SK-N-SH (cell line): ENCODE data around the gene ATP13A3. TPM values are rescaled to one million over a fixed set of nuclear protein-coding genes. Genes with fewer than 3 reads are reported as not detected.

Experiments used
- CTCF ChIA-PET: fragments of 300-600, 350-600 bp; formaldehyde crosslinking; extraction: SDS; loops from one replicate; lab custom pipeline; 2021; lab: Yijun Ruan, JAX
- POLR2A ChIA-PET: fragments of 350-600 bp; sonication (Branson Sonifier 250); formaldehyde crosslinking; extraction: SDS; loops from one replicate; lab custom pipeline; 2020; ENCODE audit warnings: antibody characterized with exemption, inconsistent platforms; lab: Yijun Ruan, JAX
- DNase-seq: peaks from one replicate; pipeline ENCODE4 v3.0.0; 2012
- H2AFZ ChIP-seq: fragments of 200-600 bp; sonication (generic); 2 replicates; pipeline ENCODE4 v1.8.1; 2016; ENCODE audit warnings: antibody characterized with exemption, mild to moderate bottlenecking, low read depth
- H3F3A ChIP-seq: fragments of 200-600 bp; sonication (generic); replicated peaks from 2 replicates; pipeline ENCODE3; 2016; ENCODE audit warnings: antibody characterized with exemption, mild to moderate bottlenecking; ENCODE audit not compliant: insufficient read depth
- H3K27ac ChIP-seq, 2 experiments: fragments of 200-500 bp in 1 of 2; fragments of 200-600 bp in 1 of 2; sonication (Bioruptor generic) in 1 of 2; sonication (generic), shearing (Covaris generic) in 1 of 2; 2 replicates each; pipeline versions ENCODE4 v1.5.1 to v1.6.1; 2014 to 2016; ENCODE audit warnings: low read depth in 2 of 2, inconsistent platforms in 1 of 2, low read length in 1 of 2, mild to moderate bottlenecking in 1 of 2, mixed read lengths in 1 of 2
- H3K27me3 ChIP-seq: fragments of 200-600 bp; sonication (generic), shearing (Covaris generic); 2 replicates; pipeline ENCODE4 v1.6.1; 2016; ENCODE audit warnings: mixed run types; ENCODE audit not compliant: insufficient read depth
- H3K36me3 ChIP-seq, 2 experiments: fragments of 200-500 bp in 1 of 2; fragments of 200-600 bp in 1 of 2; sonication (Bioruptor generic) in 1 of 2; sonication (generic) in 1 of 2; replicated peaks in 1 of 2; 2 replicates each; pipeline versions ENCODE3 to v1.5.1; 2014 to 2016; ENCODE audit warnings: low read length in 1 of 2, mild to moderate bottlenecking in 1 of 2; ENCODE audit not compliant: insufficient read depth in 2 of 2, control insufficient read depth in 1 of 2
- H3K4me1 ChIP-seq, 2 experiments: fragments of 200-500 bp in 1 of 2; fragments of 200-600 bp in 1 of 2; sonication (Bioruptor generic) in 1 of 2; sonication (generic), shearing (Covaris generic) in 1 of 2; 2 replicates each; pipeline versions ENCODE4 v1.5.1 to v1.6.1; 2014 to 2016; ENCODE audit warnings: low read depth in 1 of 2, low read length in 1 of 2, mixed run types in 1 of 2; ENCODE audit not compliant: insufficient read depth in 2 of 2, control insufficient read depth in 1 of 2
- H3K4me2 ChIP-seq: fragments of 200-600 bp; sonication (generic), shearing (Covaris generic); 2 replicates; pipeline ENCODE4 v1.6.1; 2017; ENCODE audit warnings: mixed run types
- H3K4me3 ChIP-seq, 2 experiments: fragments of 200-500 bp in 1 of 2; fragments of 200-600 bp in 1 of 2; sonication (Bioruptor generic) in 1 of 2; sonication (generic), shearing (Covaris generic) in 1 of 2; 2 replicates each; pipeline versions ENCODE4 v1.5.1 to v1.8.1; 2014 to 2016; ENCODE audit warnings: low read depth in 2 of 2, inconsistent platforms in 1 of 2, low read length in 1 of 2, mild to moderate bottlenecking in 1 of 2, mixed read lengths in 1 of 2, moderate library complexity in 1 of 2
- H3K79me2 ChIP-seq: fragments of 200-600 bp; sonication (generic); 2 replicates; pipeline ENCODE4 v1.8.1; 2017; ENCODE audit warnings: mild to moderate bottlenecking; ENCODE audit not compliant: insufficient read depth
- H3K9ac ChIP-seq: fragments of 200-600 bp; sonication (generic); 2 replicates; pipeline ENCODE4 v1.6.1; 2017; ENCODE audit warnings: mixed run types
- H3K9me2 ChIP-seq: fragments of 200-600 bp; sonication (generic); 2 replicates; pipeline ENCODE4 v1.6.1; 2017; ENCODE audit warnings: mixed run types
- H3K9me3 ChIP-seq: fragments of 200-600 bp; sonication (generic); 2 replicates; pipeline ENCODE4 v1.6.1; 2017; ENCODE audit warnings: mixed run types, mild to moderate bottlenecking, moderate library complexity
- H4K20me1 ChIP-seq: fragments of 200-600 bp; sonication (generic); 2 replicates; pipeline ENCODE4 v1.6.1; 2017; ENCODE audit warnings: mild to moderate bottlenecking, mixed run types; ENCODE audit not compliant: insufficient read depth
- ELF1 ChIP-seq: IDR thresholded peaks from 2 replicates; pipeline ENCODE4 v1.4.0; 2012
- EZH2phosphoT487 ChIP-seq: fragments of 200-600 bp; sonication (generic); IDR thresholded peaks from 2 replicates; pipeline ENCODE4 v1.6.1; 2017; ENCODE audit warnings: low read depth, mixed run types, mild to moderate bottlenecking, antibody characterized with exemption, moderate library complexity, borderline replicate concordance
- GABPA ChIP-seq: IDR thresholded peaks from 2 replicates; pipeline ENCODE4 v1.4.0; 2012; ENCODE audit warnings: low read depth, mild to moderate bottlenecking
- MEF2A ChIP-seq: IDR thresholded peaks from 2 replicates; pipeline ENCODE4 v1.4.0; 2012; ENCODE audit warnings: low read depth, borderline replicate concordance
- MXI1 ChIP-seq: IDR thresholded peaks from 2 replicates; pipeline ENCODE4 v1.6.1; 2012; ENCODE audit warnings: mild to moderate bottlenecking, low read depth, low read length, improper control_type of control experiment
- NRF1 ChIP-seq: IDR thresholded peaks from 2 replicates; pipeline ENCODE4 v1.6.1; 2012; ENCODE audit warnings: low read depth, mild to moderate bottlenecking, low read length
- RFX5 ChIP-seq: IDR thresholded peaks from 2 replicates; pipeline ENCODE4 v1.6.1; 2012; ENCODE audit warnings: mild to moderate bottlenecking, improper control_type of control experiment, low read length
- SMC3 ChIP-seq: IDR thresholded peaks from 2 replicates; pipeline ENCODE4 v1.6.1; 2012; ENCODE audit warnings: low read depth, low read length, improper control_type of control experiment
- TAF1 ChIP-seq: IDR thresholded peaks from 2 replicates; pipeline ENCODE4 v1.6.1; 2012; ENCODE audit warnings: low read depth, mild to moderate bottlenecking, low read length, moderate library complexity, borderline replicate concordance
- TCF12 ChIP-seq: IDR thresholded peaks from 2 replicates; pipeline ENCODE4 v1.4.0; 2012
- TEAD4 ChIP-seq: IDR thresholded peaks from 2 replicates; pipeline ENCODE4 v1.4.0; 2012; ENCODE audit warnings: mild to moderate bottlenecking, borderline replicate concordance; ENCODE audit not compliant: insufficient read depth
- YY1 ChIP-seq: IDR thresholded peaks from 2 replicates; pipeline ENCODE4 v1.4.0; 2012; ENCODE audit warnings: low read depth, mild to moderate bottlenecking
- WGBS: methylation state at CpG from one replicate; pipeline ENCODE4 v1.1.6; 2017; ENCODE audit warnings: low lambda C conversion rate; 5-methylcytosine and 5-hydroxymethylcytosine counted together
- polyA plus RNA-seq, 3 experiments: library from polyadenylated mRNA; depleted of rRNA; stranded (reverse); fragments of >200 nt; gene quantifications; 2 replicates each; pipeline ENCODE4 v1.2.3, GENCODE V29; 2012
- TF ChIP-seq, protein P1 (sequence below): fragments of 150-350 bp; IDR thresholded peaks from 2 replicates; pipeline ENCODE4 v1.6.1; 2016; ENCODE audit warnings: mild to moderate bottlenecking, low read depth, low read length
- TF ChIP-seq, protein P2 (sequence below): IDR thresholded peaks from 2 replicates; pipeline ENCODE4 v1.6.1; 2012; ENCODE audit warnings: mild to moderate bottlenecking, low read depth, low read length, moderate library complexity
- TF ChIP-seq, protein P3 (sequence below): fragments of 150-350 bp; IDR thresholded peaks from 2 replicates; pipeline ENCODE4 v1.6.1; 2017; ENCODE audit warnings: antibody characterized with exemption, low read length, low read depth, borderline replicate concordance
- TF ChIP-seq, protein P4 (sequence below): IDR thresholded peaks from 2 replicates; pipeline ENCODE4 v1.4.0; 2012; ENCODE audit warnings: low read depth, borderline replicate concordance

ATP13A3 gene
- polyA plus RNA-seq, 1 of the 3 experiments (the other 2 are of a cell fraction), result 48.2 TPM

DNA sequence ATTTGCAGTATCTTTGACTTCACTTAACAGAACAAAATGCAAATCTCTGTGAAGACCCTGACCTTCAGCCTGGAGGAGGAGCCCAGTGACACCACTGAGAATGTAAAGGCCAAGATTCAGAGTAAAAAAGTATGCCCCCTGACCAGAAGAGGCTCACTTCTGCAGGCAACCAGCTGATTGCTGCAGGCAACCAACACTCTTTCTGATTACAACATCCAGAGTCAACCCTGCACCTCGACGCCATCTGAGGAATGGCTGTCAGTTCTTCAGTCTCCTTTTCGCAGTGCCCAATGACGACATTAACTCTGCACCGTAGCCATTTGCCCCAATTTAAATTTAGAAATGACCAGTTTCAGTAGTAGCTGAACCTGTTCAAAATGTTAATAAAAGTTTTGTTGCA is 14.9 kb downstream of the ATP13A3 start:
- peaks cover 0 to 40% of the 10 kb centered on the region in 2 experiments for H3K36me3 ChIP-seq
- H3K27ac ChIP-seq, result peak overlapping the region in 1 of 2 experiments; percentile 29; a peak in 1 of 4 replicates
- H3K9ac ChIP-seq, result no peak overlapping the region
- H3F3A ChIP-seq, result peaks cover 41% of the 10 kb centered on the region
- no peak overlapping the region for H2AFZ ChIP-seq
- peaks cover 4 to 53% of the 10 kb centered on the region in 2 experiments for H3K4me1 ChIP-seq
- peaks cover 38% of the 10 kb centered on the region for H4K20me1 ChIP-seq
- no peaks in the 10 kb centered on the region for H3K27me3 ChIP-seq
- peaks cover 100% of the 10 kb centered on the region for H3K79me2 ChIP-seq
- no peak for DNase-seq
- WGBS, result 66% methylated on average over 5 of the region's 5 CpGs
- ChIA-PET POLR2A (no interaction called here), CTCF (interaction anchor here (0.5 to 6.8 kb wide), 25 partner anchors 8 to 651 kb away, joined by 3 to 64 read pairs (median 4); partner anchors contain the start of gene TMEM44)
- TF ChIP-seq TCF12 (no peak), RFX5 (no peak), YY1 (no peak), TEAD4 (no peak), GABPA (no peak), TAF1 (no peak), NRF1 (no peak), MXI1 (no peak), MEF2A (no peak), ELF1 (no peak), EZH2phosphoT487 (no peak), SMC3 (no peak)
- TF ChIP-seq, protein P1, sequence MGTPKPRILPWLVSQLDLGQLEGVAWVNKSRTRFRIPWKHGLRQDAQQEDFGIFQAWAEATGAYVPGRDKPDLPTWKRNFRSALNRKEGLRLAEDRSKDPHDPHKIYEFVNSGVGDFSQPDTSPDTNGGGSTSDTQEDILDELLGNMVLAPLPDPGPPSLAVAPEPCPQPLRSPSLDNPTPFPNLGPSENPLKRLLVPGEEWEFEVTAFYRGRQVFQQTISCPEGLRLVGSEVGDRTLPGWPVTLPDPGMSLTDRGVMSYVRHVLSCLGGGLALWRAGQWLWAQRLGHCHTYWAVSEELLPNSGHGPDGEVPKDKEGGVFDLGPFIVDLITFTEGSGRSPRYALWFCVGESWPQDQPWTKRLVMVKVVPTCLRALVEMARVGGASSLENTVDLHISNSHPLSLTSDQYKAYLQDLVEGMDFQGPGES, result no peak
- TF ChIP-seq, protein P2, sequence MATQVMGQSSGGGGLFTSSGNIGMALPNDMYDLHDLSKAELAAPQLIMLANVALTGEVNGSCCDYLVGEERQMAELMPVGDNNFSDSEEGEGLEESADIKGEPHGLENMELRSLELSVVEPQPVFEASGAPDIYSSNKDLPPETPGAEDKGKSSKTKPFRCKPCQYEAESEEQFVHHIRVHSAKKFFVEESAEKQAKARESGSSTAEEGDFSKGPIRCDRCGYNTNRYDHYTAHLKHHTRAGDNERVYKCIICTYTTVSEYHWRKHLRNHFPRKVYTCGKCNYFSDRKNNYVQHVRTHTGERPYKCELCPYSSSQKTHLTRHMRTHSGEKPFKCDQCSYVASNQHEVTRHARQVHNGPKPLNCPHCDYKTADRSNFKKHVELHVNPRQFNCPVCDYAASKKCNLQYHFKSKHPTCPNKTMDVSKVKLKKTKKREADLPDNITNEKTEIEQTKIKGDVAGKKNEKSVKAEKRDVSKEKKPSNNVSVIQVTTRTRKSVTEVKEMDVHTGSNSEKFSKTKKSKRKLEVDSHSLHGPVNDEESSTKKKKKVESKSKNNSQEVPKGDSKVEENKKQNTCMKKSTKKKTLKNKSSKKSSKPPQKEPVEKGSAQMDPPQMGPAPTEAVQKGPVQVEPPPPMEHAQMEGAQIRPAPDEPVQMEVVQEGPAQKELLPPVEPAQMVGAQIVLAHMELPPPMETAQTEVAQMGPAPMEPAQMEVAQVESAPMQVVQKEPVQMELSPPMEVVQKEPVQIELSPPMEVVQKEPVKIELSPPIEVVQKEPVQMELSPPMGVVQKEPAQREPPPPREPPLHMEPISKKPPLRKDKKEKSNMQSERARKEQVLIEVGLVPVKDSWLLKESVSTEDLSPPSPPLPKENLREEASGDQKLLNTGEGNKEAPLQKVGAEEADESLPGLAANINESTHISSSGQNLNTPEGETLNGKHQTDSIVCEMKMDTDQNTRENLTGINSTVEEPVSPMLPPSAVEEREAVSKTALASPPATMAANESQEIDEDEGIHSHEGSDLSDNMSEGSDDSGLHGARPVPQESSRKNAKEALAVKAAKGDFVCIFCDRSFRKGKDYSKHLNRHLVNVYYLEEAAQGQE, result no peak
- TF ChIP-seq, protein P3, sequence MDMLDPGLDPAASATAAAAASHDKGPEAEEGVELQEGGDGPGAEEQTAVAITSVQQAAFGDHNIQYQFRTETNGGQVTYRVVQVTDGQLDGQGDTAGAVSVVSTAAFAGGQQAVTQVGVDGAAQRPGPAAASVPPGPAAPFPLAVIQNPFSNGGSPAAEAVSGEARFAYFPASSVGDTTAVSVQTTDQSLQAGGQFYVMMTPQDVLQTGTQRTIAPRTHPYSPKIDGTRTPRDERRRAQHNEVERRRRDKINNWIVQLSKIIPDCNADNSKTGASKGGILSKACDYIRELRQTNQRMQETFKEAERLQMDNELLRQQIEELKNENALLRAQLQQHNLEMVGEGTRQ, result no peak
- TF ChIP-seq, protein P4, sequence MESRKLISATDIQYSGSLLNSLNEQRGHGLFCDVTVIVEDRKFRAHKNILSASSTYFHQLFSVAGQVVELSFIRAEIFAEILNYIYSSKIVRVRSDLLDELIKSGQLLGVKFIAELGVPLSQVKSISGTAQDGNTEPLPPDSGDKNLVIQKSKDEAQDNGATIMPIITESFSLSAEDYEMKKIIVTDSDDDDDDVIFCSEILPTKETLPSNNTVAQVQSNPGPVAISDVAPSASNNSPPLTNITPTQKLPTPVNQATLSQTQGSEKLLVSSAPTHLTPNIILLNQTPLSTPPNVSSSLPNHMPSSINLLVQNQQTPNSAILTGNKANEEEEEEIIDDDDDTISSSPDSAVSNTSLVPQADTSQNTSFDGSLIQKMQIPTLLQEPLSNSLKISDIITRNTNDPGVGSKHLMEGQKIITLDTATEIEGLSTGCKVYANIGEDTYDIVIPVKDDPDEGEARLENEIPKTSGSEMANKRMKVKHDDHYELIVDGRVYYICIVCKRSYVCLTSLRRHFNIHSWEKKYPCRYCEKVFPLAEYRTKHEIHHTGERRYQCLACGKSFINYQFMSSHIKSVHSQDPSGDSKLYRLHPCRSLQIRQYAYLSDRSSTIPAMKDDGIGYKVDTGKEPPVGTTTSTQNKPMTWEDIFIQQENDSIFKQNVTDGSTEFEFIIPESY, result no peak
- H3K4me3 ChIP-seq, result no peak overlapping the region
- no peaks in the 10 kb centered on the region for H3K9me3 ChIP-seq
- H3K9me2 ChIP-seq, result no peaks in the 10 kb centered on the region
- H3K4me2 ChIP-seq, result peak overlapping the region; percentile 21; the same call in 1 of the 2 replicates
